ENCODE measurements around the gene HES2.

DNA sequence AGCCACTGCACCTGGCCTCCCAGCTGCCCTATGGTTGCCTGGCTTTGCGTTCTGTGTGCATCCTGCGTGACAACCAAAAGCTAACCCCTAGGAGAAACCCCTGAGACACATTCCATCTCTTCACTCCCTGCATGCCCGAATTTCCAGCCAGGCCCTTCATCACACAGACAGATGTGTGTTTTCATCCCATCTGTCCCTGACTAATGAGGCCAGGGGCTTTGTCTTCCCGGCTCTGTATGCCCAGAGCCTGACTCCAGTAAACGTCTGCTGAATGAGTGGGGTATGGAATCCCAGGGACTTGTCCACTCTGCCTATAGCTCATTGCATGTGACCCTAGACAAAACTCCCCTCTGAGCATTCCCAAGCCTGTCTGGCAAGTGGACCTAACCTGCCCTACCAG lies 14.5 kb upstream of the HES2 start:
- TF ChIP-seq, protein P1, sequence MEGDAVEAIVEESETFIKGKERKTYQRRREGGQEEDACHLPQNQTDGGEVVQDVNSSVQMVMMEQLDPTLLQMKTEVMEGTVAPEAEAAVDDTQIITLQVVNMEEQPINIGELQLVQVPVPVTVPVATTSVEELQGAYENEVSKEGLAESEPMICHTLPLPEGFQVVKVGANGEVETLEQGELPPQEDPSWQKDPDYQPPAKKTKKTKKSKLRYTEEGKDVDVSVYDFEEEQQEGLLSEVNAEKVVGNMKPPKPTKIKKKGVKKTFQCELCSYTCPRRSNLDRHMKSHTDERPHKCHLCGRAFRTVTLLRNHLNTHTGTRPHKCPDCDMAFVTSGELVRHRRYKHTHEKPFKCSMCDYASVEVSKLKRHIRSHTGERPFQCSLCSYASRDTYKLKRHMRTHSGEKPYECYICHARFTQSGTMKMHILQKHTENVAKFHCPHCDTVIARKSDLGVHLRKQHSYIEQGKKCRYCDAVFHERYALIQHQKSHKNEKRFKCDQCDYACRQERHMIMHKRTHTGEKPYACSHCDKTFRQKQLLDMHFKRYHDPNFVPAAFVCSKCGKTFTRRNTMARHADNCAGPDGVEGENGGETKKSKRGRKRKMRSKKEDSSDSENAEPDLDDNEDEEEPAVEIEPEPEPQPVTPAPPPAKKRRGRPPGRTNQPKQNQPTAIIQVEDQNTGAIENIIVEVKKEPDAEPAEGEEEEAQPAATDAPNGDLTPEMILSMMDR (IDR thresholded peaks at IDR 0.05; ENCODE audit: insufficient read depth, low read length) = no peak
- no peak for TF ChIP-seq POLR2AphosphoS5 (IDR thresholded peaks at IDR 0.05; ENCODE audit: low read depth)
- TF ChIP-seq, protein P2, sequence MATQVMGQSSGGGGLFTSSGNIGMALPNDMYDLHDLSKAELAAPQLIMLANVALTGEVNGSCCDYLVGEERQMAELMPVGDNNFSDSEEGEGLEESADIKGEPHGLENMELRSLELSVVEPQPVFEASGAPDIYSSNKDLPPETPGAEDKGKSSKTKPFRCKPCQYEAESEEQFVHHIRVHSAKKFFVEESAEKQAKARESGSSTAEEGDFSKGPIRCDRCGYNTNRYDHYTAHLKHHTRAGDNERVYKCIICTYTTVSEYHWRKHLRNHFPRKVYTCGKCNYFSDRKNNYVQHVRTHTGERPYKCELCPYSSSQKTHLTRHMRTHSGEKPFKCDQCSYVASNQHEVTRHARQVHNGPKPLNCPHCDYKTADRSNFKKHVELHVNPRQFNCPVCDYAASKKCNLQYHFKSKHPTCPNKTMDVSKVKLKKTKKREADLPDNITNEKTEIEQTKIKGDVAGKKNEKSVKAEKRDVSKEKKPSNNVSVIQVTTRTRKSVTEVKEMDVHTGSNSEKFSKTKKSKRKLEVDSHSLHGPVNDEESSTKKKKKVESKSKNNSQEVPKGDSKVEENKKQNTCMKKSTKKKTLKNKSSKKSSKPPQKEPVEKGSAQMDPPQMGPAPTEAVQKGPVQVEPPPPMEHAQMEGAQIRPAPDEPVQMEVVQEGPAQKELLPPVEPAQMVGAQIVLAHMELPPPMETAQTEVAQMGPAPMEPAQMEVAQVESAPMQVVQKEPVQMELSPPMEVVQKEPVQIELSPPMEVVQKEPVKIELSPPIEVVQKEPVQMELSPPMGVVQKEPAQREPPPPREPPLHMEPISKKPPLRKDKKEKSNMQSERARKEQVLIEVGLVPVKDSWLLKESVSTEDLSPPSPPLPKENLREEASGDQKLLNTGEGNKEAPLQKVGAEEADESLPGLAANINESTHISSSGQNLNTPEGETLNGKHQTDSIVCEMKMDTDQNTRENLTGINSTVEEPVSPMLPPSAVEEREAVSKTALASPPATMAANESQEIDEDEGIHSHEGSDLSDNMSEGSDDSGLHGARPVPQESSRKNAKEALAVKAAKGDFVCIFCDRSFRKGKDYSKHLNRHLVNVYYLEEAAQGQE (IDR thresholded peaks at IDR 0.05; ENCODE audit: insufficient replicate concordance, low read depth) = no peak
